Measurements from ENCODE around the gene CEP63. TPM values are rescaled to one million over a fixed set of nuclear protein-coding genes. Genes with fewer than 3 reads are reported as not detected.

CEP63 gene
- total RNA-seq, 3 donors from 2014 or later (not counting 1 experiment from before 2014, with no cell fraction given) = 17.9 to 25.7 (median 19.5) TPM

DNA sequence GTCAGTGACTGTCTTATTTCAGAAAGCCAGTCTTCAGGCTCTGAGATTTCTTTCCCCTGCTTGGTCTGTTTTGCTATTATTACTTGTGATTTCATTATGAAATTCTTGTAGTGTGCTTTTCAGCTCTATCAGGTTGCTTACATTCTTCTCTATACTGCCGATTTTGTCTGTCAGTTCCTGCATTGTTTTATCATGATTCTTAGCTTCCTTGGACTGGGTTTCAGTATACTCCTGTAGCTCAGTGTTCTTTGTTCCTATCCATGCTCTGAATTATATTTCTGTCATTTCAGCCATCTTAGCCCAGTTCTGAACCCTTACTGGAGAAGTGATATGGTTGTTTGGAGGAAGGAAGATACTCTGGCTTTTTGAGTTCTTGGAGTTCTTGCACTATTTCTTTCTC is 40.5 kb downstream of the CEP63 start:
- Mint-ChIP-seq H3K36me3 (peaks cover 41% of the 10 kb centered on the region), H3K27ac (no peak overlapping the region), H3K4me1 (peaks cover 10 to 19% of the 10 kb centered on the region in 2 donors), H3K4me3 (no peak overlapping the region), H3K9me3 (peaks cover 11 to 36% of the 10 kb centered on the region in 2 donors), H3K27me3 (ENCODE audit: low read depth in 2 of 2) (no peaks in the 10 kb centered on the region)
- Histone ChIP-seq H3K4me3 (ENCODE audit: low read length) (no peak overlapping the region), H3K27me3 (ENCODE audit: control insufficient read depth, insufficient read depth, low read length) (no peaks in the 10 kb centered on the region), H3K27ac (ENCODE audit: low read length) (no peak overlapping the region), H3K9me3 (ENCODE audit: control insufficient read depth, insufficient read depth, low read length) (peaks cover 4% of the 10 kb centered on the region), H3K4me1 (ENCODE audit: control insufficient read depth, insufficient read depth, low read length) (no peaks in the 10 kb centered on the region), H3K36me3 (ENCODE audit: control insufficient read depth, insufficient read depth, low read length) (no peaks in the 10 kb centered on the region)
- intact Hi-C loops (cut with micrococcal nuclease) = no loop called here
- WGBS (ENCODE audit: insufficient coverage) = 92% methylated on average over 1 of the region's 1 CpG
- DNase-seq (no peak), ATAC-seq (no peak)
- TF ChIP-seq, protein P1, sequence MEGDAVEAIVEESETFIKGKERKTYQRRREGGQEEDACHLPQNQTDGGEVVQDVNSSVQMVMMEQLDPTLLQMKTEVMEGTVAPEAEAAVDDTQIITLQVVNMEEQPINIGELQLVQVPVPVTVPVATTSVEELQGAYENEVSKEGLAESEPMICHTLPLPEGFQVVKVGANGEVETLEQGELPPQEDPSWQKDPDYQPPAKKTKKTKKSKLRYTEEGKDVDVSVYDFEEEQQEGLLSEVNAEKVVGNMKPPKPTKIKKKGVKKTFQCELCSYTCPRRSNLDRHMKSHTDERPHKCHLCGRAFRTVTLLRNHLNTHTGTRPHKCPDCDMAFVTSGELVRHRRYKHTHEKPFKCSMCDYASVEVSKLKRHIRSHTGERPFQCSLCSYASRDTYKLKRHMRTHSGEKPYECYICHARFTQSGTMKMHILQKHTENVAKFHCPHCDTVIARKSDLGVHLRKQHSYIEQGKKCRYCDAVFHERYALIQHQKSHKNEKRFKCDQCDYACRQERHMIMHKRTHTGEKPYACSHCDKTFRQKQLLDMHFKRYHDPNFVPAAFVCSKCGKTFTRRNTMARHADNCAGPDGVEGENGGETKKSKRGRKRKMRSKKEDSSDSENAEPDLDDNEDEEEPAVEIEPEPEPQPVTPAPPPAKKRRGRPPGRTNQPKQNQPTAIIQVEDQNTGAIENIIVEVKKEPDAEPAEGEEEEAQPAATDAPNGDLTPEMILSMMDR (IDR thresholded peaks at IDR 0.05) = no peak

DNA sequence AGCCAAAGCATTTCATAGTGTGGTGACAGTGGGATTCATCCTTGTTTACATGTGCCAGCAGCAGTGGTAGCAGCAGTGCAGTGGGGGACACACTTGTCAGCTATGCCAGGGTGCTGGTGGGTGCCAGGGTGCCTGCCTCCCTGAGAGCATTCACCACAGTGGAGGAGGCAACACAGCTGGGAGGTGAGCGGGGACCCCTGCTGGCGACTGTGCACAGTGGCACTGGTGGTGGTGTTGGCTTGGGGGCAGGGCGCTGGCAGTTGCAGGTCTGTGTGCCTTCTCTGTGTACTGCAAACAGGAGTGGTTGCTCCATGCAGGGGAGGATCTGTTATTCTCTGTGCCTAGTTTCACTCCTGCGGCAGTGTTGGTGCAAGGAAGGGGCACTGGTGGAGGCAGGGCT is 41.2 kb downstream of the CEP63 start:
- DNase-seq (peak in 1 of 2 donors; percentile 4), ATAC-seq (peak in 1 of 3 donors; percentile 50)
- TF ChIP-seq, protein P1 (IDR thresholded peaks at IDR 0.05) = no peak
- no peaks in the 10 kb centered on the region for H3K4me1 ChIP-seq (ENCODE audit: control insufficient read depth, insufficient read depth, low read length)
- no peaks in the 10 kb centered on the region for H3K36me3 ChIP-seq (ENCODE audit: control insufficient read depth, insufficient read depth, low read length)
- Mint-ChIP-seq H3K4me3 (no peak overlapping the region), H3K27ac (no peak overlapping the region), H3K27me3 (ENCODE audit: low read depth in 2 of 2) (no peaks in the 10 kb centered on the region), H3K36me3 (peaks cover 41% of the 10 kb centered on the region), H3K4me1 (peaks cover 10 to 19% of the 10 kb centered on the region in 2 donors), H3K9me3 (peaks cover 11 to 36% of the 10 kb centered on the region in 2 donors)
- no peak overlapping the region for H3K27ac ChIP-seq (ENCODE audit: low read length)
- no peak overlapping the region for H3K4me3 ChIP-seq (ENCODE audit: low read length)
- intact Hi-C loops (cut with micrococcal nuclease) = no loop called here
- H3K27me3 ChIP-seq (ENCODE audit: control insufficient read depth, insufficient read depth, low read length) = no peaks in the 10 kb centered on the region
- H3K9me3 ChIP-seq (ENCODE audit: control insufficient read depth, insufficient read depth, low read length) = peaks cover 4% of the 10 kb centered on the region
- WGBS (ENCODE audit: insufficient coverage) = over 99% methylated on average over 4 of the region's 4 CpGs

DNA sequence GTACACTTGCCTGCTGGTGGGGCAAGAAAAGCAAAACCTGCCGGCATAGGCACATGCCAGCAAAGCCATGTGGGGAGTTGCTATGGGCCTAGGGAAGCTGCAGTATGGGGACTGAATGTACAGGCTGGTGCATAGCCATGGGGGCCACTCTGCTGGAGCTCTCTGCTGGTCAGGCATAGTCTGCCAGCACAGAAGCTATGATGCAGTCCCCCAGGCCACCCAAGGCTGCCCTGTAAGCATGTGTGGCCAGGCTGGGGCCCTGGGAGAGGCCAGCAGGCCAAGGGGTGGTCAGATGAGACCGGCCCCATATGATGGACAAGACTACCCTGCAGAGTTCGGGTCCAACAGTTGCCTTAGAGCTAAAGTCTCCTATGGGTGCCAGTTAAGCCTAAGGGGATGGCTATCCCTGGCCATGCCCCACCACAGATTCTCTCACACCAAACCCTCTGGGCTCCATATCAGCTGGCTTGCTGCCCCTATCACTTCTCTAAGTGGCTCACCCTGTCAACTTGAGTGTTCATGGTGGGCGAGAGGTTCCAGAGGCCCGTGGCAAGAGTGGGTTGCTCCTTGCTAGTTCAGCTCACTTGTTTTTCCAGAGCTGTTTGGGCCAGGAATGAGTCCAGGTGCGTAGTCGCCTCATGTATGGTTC is 41.8 kb downstream of the CEP63 start:
- Histone ChIP-seq H3K4me1 (ENCODE audit: control insufficient read depth, insufficient read depth, low read length) (no peaks in the 10 kb centered on the region), H3K36me3 (ENCODE audit: control insufficient read depth, insufficient read depth, low read length) (no peaks in the 10 kb centered on the region), H3K27me3 (ENCODE audit: control insufficient read depth, insufficient read depth, low read length) (no peaks in the 10 kb centered on the region), H3K27ac (ENCODE audit: low read length) (no peak overlapping the region), H3K9me3 (ENCODE audit: control insufficient read depth, insufficient read depth, low read length) (peaks cover 4% of the 10 kb centered on the region), H3K4me3 (ENCODE audit: low read length) (no peak overlapping the region)
- intact Hi-C loops (cut with micrococcal nuclease) = no loop called here
- H3K27me3 Mint-ChIP-seq (ENCODE audit: low read depth in 2 of 2) = no peaks in the 10 kb centered on the region
- H3K9me3 Mint-ChIP-seq = peaks cover 9 to 30% of the 10 kb centered on the region in 2 donors
- peaks cover 10 to 19% of the 10 kb centered on the region in 2 donors for H3K4me1 Mint-ChIP-seq
- 99% methylated on average over 7 of the region's 7 CpGs for WGBS (ENCODE audit: insufficient coverage)
- H3K4me3 Mint-ChIP-seq = no peak overlapping the region
- no peak for DNase-seq
- TF ChIP-seq, protein P1 (IDR thresholded peaks at IDR 0.05) = no peak
- H3K27ac Mint-ChIP-seq = no peak overlapping the region
- H3K36me3 Mint-ChIP-seq = peaks cover 38% of the 10 kb centered on the region
- ATAC-seq = no peak

DNA sequence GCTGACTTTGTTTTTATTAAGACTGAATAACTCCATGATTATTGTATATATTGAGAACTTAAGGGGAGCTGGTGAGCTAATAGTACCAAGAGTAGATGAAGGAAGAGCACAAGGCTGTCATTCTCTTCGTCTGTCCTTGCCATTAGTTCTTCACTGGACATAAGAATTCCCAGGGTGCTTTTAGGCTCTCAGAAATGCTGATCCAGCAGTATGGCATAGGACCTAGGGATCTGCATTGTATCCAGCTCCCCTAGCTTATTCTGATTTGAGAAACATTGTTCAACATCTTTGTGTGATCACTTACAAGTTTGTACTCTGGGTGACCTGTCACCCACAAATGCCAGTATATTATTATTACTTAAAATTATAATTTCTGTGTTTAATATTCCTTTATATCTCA is 47.6 kb downstream of the CEP63 start:
- Histone ChIP-seq H3K27ac (ENCODE audit: low read length) (no peak overlapping the region), H3K27me3 (ENCODE audit: control insufficient read depth, insufficient read depth, low read length) (no peaks in the 10 kb centered on the region), H3K4me1 (ENCODE audit: control insufficient read depth, insufficient read depth, low read length) (no peaks in the 10 kb centered on the region), H3K36me3 (ENCODE audit: control insufficient read depth, insufficient read depth, low read length) (peaks cover 24% of the 10 kb centered on the region), H3K9me3 (ENCODE audit: control insufficient read depth, insufficient read depth, low read length) (no peaks in the 10 kb centered on the region), H3K4me3 (ENCODE audit: low read length) (no peak overlapping the region)
- Mint-ChIP-seq H3K9me3 (no peaks in the 10 kb centered on the region), H3K36me3 (no peaks in the 10 kb centered on the region), H3K4me3 (no peak overlapping the region), H3K27me3 (ENCODE audit: low read depth in 2 of 2) (no peaks in the 10 kb centered on the region), H3K27ac (no peak overlapping the region), H3K4me1 (peaks cover 2 to 4% of the 10 kb centered on the region in 2 donors)
- ATAC-seq (no peak), DNase-seq (no peak)
- intact Hi-C loops (cut with micrococcal nuclease) = no loop called here
- TF ChIP-seq, protein P1 (IDR thresholded peaks at IDR 0.05) = no peak
- 85% methylated on average over 1 of the region's 1 CpG for whole genome bisulfite sequencing (ENCODE audit: insufficient coverage)

Measured in natural killer cell (primary cell).